NCI-H2171 treated with DMSO at 0.1 percent for 48 hours (cell line): Measurements from ENCODE around the gene SWAP70.
"Not testable (repeated sequence)": the region's sequence is repeated elsewhere in the genome, so short reads cannot be mapped to it uniquely, and the experiment has no call there.

ENCODE experiments used
- DNase-seq: peaks from one replicate; lab custom pipeline; 2025; lab: John Stamatoyannopoulos, UW

Gene SWAP70

DNA sequence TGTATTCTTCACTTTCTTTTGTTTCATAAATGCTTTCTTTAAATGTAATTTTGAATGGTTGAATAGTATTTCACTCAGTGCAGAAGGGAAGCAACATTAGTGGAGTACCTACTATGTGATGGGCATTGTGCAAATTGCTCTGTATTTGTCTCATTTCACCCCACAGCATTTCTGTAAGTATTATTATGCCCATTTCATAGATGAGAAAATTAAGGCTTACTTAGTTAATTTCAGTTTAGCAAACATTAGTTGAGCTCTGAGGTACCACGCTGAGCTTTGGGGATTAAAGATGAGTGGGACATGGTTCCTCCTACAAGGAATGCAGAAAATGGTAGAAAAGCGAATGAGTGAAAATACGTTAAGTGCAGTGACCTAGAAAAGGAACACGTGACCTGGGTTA lies 58.1 kb downstream of the SWAP70 start:
- no peak for DNase-seq

DNA sequence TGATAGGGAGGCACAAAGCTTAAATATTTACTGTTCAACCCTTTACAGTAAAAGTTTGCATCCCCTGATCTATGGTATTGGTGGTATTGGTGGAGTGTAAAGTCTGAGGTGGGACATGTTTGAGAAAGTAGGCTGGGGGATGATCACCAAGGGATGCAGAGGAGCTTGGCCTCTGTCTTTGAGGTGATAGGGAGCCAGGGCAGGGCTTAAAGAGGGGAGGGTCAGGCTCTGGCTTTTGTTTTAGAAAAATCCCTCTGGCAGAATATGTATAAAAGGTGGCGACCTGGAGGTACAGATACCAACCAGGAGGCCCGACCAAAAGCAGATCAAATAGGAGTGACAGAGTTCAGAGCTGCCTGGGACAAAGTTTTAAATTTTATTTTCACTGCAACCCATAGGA lies 59.0 kb downstream of the SWAP70 start:
- DNase-seq, result no peak

DNA sequence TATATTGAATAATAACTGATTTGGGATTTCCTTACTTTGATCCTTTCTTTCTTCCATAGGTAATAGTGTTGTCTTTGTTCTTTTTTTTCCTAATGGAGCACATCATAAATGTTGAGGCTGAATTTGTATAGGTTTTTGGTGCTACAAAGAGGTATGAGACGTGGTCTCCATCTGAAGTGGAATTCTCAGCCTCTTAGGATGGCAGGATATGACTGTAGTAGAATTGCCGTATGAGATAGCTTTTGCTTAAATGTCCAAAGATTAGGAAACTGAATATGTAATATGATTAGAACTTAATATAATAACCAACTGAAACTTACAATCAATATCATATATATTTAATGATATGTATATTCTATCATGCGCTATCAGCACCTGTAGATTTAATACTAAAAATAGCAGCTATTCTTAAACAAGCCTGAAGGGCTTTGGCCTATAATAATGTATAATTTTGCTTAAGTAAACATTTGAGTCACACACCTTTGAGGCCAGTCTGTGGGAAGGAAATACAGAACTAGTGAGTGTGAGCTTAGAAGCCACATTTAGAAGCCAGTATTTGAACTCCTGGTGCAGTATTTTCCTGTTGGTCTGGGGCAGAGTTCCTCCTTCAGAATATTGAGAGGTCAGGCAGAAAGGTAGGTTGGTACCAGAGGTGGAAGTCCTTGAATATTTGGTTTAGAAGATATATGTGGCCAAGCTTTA lies 62.6 kb downstream of the SWAP70 start:
- no peak for DNase-seq

DNA sequence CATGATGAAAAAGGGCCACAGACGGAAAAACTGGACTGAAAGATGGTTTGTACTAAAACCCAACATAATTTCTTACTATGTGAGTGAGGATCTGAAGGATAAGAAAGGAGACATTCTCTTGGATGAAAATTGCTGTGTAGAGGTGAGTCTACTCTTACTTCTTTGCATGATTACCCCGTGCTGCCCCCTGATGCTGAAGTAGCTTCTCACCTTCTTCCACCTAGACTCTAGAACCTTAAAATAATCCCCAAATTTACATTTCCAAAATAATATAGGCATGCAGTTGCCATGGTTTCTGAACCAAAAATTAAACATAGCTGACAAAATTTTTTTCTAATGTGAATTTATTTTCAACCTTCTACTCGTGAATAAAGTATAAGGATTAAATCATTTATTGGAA lies 64.2 kb downstream of the SWAP70 start:
- DNase-seq, result no peak

DNA sequence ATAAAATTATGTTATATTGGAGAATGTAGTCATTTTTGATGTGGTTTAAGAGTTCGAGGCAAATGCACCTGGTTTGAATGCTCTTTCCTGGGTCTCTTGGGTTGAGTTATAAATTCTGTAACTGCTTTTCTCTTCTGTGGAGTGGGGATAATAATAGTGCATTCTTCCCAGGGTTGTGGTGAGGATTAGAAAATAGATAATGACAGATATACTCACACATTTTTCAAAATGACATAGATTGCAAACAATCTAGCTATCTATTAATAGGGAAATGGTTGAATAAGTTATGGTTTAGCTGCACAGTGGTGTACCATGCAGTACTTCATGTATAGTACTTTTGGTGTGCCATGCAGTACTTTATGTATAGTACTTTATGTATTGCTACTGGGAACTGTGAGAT lies 67.4 kb downstream of the SWAP70 start:
- no peak for DNase-seq

DNA sequence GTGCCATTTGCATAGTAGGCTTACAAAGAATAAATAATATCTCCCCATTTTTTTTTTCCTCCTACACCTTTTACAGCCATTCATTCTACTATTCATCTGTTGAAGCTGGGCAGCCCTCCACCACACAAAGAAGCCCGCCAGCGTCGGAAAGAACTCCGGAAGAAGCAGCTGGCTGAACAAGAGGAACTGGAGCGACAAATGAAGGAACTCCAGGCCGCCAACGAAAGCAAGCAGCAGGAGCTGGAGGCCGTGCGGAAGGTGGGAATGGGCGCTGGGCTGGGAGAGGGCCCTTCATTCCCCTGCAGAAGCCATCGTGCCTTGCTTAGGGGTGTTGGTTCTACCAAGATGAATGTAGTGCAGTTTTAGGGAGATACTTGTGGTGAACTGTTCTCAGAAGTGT lies 68.6 kb downstream of the SWAP70 start:
- DNase-seq, result no peak

DNA sequence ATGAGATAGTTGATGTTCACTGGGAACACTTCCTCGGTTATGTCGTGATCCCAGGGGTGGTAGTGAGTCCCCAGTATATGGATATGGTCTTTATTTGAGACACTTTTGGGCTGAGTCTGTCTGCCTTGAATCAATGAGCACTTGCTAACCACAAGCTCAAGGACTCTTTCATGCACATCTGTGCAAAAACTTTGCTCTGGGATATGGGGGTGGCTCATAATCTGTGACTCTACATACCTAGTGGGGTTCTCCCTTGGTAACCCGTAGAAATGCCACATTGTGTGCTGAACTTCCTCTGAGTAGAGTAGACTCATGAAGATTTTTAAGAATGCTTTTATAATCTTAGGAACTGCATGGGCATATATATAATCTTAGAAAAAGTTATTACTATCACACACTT lies 69.3 kb downstream of the SWAP70 start:
- DNase-seq, result no peak

DNA sequence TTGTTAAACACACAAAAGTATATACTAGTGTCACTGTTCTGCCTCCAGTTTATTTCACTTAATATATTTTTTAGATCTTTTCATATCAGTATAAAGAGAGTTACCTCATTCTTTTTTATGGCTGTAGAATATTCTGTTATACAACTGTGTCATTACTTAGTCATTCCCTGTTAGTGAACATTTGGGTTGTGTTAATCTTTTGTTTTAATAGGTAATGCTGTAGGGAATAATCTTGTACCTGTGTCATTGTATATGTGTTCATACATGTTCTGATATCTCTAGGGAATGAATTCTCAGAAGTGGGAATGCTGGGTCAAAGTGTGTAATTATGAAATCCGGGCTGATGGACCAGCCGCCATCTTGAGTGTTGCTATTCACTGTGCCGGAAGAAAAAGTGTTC lies 71.4 kb downstream of the SWAP70 start:
- DNase-seq, result no peak

DNA sequence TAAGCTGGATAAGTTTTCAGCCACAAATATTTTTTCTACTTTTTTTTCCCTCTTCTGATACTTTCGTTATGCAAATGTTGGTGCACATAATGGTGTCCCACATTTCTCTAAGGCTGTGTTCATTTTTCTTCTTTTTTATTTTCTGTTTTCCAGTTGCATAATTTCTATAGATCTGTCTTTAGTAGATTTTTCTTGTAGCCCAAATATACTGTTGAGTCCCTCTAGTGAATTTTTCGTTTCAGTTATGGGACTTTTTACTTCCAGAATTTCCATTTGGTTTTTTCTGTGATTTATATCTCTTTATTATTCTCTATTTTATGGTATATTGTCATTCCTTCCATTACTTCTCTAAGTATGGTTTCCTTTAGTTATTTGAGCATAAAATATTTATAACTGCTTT lies 72.0 kb downstream of the SWAP70 start:
- no peak for DNase-seq

DNA sequence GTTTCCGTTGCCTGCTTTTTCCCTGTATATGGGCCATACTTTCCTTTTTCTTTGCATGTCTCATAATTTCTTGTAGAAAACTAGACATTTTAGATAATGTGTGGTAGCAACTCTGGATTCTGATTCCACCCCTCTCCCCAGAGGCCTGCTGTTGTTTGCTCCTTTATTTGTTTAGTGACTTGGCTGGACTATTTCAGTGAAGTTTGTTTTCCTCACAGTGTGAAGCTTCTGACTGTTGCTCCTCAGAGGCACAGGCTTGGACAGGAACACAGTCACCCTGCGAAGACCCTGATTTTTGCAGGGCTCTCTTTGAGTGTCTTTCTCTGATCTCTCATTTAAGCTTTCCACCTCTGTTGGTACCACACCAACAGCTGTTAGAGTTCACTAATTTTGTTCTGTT lies 72.5 kb downstream of the SWAP70 start:
- DNase-seq, result no peak

DNA sequence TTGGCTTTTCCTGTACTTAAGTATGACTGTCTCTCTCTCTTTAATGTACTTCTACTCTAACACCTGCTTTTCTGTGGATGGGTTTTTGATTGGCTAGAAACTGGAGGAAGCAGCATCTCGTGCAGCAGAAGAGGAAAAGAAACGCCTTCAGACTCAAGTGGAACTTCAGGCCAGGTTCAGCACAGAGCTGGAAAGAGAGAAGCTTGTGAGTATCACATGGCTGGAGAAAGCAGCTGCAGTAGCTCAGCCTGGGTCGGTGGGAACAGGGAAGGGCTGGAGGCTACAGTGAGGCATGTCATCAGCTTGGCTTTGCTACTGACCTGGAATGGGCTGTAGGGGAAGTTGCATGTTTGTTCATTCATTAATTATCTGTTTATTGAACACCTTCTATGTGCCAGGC lies 74.2 kb downstream of the SWAP70 start:
- no peak for DNase-seq

DNA sequence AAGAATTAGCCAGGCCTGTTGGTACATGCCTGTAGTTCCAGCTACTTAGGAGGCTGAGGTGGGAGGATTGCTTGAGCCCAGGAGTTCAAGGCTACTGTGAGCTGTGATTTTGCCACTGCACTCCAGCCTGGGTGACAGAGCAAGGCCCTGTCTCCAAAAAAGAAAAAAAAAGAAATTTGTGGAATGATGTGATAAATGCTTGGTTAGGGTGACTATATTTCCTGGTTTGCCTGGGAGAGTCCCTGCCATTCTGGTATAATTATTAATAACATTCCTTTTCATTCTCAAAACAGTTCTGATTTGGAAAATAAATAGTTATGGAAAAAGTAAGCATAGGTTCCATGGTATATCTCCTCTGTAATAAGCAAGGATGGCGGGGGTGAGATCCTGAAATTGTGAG lies 74.8 kb downstream of the SWAP70 start:
- DNase-seq, result no peak

DNA sequence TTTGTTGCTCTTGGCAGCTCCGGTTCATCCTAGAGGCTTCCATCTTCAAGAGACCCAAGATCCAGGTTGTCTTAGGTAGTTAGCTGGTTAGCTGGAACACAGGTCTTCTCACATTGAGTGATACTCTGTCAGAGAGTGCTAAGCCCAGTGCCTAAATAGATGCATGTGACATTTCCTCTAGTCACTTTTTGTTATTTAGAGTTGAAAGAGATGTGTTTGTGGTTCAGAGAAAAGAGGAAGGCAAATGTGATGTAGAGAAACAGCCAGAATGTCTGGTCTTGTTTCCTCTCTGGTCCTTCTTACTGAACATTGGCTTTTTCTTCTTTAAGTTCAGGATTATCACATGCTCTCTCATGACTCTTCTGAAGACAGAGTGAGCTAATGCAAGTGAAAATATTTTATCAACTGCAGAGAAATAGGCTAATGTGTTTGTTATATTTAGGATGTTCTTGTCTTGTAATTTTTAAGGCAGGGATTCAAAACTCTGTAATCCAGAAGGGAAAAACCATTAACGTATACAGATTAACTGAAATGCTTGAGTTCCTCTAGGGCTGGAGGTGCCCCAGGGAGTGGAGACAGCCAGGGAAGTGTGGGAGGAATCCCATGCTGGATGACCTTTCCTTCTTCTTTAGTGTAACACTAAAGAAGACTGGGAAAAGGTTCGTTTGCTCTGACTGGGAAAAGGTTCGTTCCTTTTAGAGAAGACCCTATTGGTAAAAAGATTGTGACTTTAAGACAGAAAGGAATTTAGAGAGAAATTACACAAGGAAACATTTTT lies 75.4 kb downstream of the SWAP70 start:
- DNase-seq, result no peak

DNA sequence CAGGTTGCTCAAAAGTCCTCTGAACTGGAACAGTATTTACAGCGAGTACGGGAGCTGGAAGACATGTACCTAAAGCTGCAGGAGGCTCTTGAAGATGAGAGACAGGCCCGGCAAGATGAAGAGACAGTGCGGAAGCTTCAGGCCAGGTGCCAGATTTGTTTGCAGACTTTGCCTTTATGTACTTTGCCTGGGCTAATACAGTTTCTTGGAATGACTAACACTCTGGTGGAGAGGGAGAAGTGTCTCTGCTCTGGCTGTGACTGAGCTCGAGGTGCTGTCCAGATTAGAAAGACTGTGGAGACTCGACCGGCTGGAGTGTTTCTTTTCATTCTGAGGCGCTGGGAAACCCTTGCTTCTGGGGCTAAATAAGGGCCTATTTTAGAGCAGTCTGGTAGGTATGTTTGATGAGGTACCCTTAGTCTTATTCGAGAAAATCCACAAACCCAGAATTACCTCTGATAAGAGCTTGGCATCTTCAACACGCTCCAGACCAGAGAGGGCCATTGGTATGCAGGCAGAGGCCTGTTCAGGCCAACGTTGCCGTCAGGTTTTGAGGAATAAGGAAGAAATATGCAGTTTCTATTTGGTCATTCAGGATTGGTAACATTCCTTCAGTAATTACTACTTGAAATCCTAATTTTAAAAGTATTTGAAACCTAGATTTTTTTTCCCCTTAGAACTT lies 76.5 kb downstream of the SWAP70 start:
- peak; percentile 4 for DNase-seq

DNA sequence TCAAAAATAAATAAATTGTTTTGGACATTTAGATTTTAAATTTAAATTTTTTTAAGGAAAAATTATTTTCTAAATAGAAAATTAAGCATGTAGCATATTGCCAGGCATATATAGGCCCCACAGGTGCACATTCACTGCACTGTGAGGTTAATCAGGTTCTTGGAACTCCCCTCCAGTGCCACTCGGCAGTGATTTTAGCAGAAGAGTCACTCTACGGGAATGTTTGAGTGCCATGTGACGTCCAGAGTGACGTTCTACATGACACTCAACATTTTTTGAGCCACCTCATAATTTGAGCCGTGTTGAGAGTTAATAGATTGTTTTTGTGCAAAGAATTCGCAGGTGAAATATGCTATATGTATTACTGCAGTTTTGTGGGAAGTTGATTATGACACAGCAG lies 77.4 kb downstream of the SWAP70 start:
- no peak for DNase-seq

DNA sequence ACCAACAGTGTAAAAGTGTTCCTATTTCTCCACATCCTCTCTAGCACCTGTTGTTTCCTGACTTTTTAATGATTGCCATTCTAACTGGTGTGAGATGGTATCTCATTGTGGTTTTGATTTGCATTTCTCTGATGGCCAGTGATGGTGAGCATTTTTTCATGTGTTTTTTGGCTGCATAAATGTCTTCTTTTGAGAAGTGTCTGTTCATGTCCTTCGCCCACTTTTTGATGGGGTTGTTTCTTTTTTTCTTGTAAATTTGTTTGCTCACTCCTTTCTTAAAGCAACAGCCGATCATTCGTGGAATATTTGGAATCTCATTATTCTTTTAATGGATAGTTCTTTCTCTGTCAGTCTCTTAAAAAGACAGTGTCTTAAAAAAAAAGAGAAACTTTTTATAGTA lies 79.6 kb downstream of the SWAP70 start:
- not testable (repeated sequence) for DNase-seq

DNA sequence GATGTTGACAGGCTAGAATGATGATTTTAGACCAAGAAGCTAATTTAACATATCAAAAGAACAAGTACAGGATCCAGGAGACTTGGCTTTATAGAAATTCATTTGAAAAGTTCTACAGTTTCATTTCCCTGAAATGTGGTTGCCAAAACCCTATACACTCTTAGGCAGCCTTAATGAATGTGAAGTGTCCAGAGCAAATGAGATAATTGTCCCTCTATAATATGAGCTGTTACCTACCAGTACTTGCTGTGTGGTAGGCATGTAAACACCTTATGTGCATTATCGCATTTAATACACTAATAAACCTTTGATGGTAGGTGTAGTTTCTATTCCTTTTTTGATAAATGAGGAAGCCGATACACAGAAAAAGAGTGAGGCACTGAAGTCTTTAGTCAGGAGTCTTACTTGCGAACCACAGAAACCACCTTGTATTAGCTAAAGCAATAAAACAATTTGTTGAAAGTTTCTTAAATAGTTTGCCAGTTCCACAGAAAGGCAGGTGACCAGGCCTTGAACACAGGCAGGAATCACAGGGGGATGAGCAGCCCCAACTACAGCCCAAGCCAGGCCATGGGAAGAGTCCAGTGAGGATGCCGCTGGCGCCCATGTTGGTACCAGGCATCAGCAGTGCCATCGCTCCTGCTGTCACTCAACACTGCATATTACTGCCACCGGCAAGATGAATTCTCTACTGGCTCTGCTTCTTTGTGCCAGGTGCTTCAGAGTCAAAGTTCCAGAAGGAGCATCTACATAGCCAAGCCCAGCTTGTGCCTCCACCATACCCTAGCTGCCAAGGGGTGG lies 81.7 kb downstream of the SWAP70 start:
- no peak for DNase-seq

DNA sequence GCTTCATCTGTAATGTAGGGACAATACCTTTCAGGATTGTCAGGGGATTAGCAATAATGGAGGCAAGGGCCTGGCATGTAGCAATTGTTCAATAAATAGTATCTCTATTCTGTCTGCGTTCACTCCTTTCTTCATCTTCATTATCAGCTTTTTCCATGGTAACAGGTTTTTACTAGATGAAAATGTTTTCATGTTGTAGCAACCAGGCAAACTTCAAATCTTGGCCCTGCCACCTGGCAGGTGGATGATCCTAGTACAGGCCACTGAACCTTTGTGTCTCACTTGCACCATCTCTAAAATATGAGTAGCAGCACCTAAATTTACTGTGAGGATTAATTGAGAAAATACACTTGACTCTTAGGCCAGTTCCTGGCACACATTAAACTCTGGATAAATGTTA lies 83.4 kb downstream of the SWAP70 start:
- DNase-seq, result no peak

DNA sequence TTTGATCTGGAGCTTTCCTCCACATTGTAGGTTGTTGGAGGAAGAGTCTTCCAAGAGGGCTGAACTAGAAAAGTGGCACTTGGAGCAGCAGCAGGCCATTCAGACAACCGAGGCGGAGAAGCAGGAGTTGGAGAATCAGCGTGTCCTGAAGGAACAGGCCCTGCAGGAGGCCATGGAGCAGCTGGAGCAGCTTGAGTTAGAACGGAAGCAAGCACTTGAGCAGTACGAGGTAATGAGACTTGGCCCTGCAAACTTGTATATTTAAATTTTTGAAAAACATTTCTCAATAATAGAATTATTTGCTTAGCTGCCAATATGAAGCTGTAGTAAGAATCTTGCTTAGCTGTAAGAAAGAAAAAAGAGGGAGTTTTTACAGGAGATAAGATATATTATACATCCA lies 84.0 kb downstream of the SWAP70 start:
- no peak for DNase-seq

DNA sequence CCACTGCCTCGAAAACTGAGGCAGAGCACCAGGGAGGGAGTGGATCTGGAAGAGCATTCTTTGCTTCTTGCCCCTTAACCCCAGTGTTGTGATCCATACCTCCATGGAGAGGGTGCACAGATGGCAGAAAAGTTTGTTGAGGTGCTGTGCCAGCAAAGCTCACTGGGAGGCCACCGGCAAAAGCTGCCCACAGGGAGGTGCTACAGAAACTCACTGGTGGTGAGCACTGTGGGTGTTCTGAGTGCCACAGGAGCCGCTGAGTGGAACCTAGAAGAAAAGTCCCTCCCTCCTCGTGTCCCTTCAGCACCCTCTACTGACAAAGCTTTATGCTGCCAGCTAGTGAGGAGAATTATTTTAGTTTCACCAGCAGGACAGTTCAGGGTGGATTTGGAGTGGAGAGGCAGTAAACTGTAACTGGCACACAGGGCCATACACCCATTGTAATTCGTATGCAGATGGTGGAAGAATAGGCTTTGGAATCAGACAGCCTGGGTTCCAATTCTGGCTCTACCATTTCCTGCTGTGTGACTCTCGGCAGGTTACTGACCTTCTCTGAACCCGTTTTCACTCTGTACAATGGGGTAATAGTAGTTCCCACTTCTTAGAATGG lies 84.6 kb downstream of the SWAP70 start:
- DNase-seq, result peak; percentile 1

DNA sequence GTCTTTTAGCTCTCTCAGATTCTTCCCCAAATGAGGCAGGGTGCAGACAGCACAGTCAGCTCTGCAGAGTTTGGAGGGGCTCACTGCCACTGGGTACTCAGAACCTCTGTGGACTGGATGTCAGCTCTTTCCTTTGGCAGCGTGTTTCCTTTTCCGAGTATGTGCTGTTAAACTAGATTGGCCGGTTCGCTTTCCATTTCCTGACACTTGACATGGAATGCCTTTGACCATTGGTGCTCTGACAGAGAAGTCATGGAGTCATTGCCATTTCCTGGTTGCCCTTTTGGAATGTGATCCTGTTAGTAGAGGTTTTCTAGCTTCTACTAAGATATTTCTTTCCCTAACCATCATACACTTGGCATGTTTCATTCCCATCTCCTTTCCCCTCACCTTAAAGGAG lies 86.7 kb downstream of the SWAP70 start:
- DNase-seq, result no peak

DNA sequence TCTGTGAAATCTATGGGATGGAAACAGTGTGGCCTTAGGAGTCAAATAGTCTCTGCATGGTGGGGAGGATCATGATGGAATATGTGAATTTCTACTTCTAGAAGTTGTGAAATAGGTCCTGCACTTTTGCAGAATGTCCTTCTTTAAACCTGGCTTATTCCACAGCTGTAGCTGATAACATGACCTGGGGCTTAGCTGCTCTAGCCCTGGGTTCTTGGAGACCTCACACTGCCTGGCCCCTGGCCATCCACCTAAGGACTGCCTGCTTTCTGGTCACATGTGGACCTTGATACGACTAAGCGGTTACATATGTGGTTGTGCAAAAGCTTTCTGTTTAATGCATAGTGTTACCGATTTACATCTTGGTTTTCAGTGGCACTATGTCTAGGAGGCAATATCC lies 88.2 kb downstream of the SWAP70 start:
- no peak for DNase-seq
